ENCODE results near the gene ACO1.

Gene ACO1

GRCh38 chr9:32384002-32384363, 460 bp upstream of the ACO1 start:
- DNase-seq, result peak; percentile 6

- no peak for DNase-seq
Measured at GRCh38 chr9:32385152-32385884, 875 bp downstream of the ACO1 start.

GRCh38 chr9:32385885-32386283, 1.4 kb downstream of the ACO1 start:
- no peak for DNase-seq

- no peak for DNase-seq
Measured at GRCh38 chr9:32387256-32387655, 2.8 kb downstream of the ACO1 start.

GRCh38 chr9:32389365-32389764, 4.9 kb downstream of the ACO1 start:
- DNase-seq, result no peak

- DNase-seq, result no peak
Measured at GRCh38 chr9:32393911-32394310, 9.5 kb downstream of the ACO1 start.

GRCh38 chr9:32394381-32395049, 10.1 kb downstream of the ACO1 start:
- DNase-seq, result no peak

GRCh38 chr9:32395510-32396216, 11.2 kb downstream of the ACO1 start:
- DNase-seq, result no peak

- no peak for DNase-seq
Measured at GRCh38 chr9:32398207-32398606, 13.8 kb downstream of the ACO1 start.

- no peak for DNase-seq
Measured at GRCh38 chr9:32399110-32399815, 14.8 kb downstream of the ACO1 start.

GRCh38 chr9:32401488-32401887, 17.0 kb downstream of the ACO1 start:
- DNase-seq, result no peak

GRCh38 chr9:32403567-32404260, 19.3 kb downstream of the ACO1 start:
- DNase-seq, result no peak

GRCh38 chr9:32404402-32404801, 20.0 kb downstream of the ACO1 start:
- DNase-seq, result no peak

GRCh38 chr9:32404856-32405255, 20.4 kb downstream of the ACO1 start:
- DNase-seq, result no peak

GRCh38 chr9:32405506-32405905, 21.1 kb downstream of the ACO1 start:
- no peak for DNase-seq

- no peak for DNase-seq
Measured at GRCh38 chr9:32406046-32406445, 21.6 kb downstream of the ACO1 start.

GRCh38 chr9:32411753-32412152, 27.3 kb downstream of the ACO1 start:
- DNase-seq, result no peak

- DNase-seq, result no peak
Measured at GRCh38 chr9:32412440-32412839, 28.0 kb downstream of the ACO1 start.

- no peak for DNase-seq
Measured at GRCh38 chr9:32413424-32413823, 29.0 kb downstream of the ACO1 start.

- no peak for DNase-seq
Measured at GRCh38 chr9:32414856-32415255, 30.4 kb downstream of the ACO1 start.

GRCh38 chr9:32419921-32420320, 35.5 kb downstream of the ACO1 start:
- DNase-seq, result no peak

GRCh38 chr9:32422237-32422806, 37.9 kb downstream of the ACO1 start:
- DNase-seq, result no peak
